Transverse colon (tissue), 4 donors: Measurements from ENCODE around the gene SUSD4.

Source experiments
- CTCF ChIP-seq, 5 experiments: fragments of 200-600 bp in 3 of 5; fragments of 450-650 bp in 2 of 5; sonication (generic) in 3 of 5; IDR thresholded peaks; 1 replicate in 2 of 5; 2 replicates in 3 of 5; pipeline ENCODE4 v1.5.1; 2016 to 2017; ENCODE audit warnings: antibody characterized with exemption in 5 of 5, inconsistent platforms in 3 of 5, mild to moderate bottlenecking in 2 of 5, moderate library complexity in 1 of 5
- POLR2AphosphoS5 ChIP-seq, 3 donors: sonication (generic); formaldehyde crosslinking; IDR thresholded peaks; one replicate each; pipeline ENCODE4 v1.6.1; 2016; ENCODE audit warnings: antibody characterized with exemption in 3 of 3

- TF ChIP-seq CTCF (IDR thresholded peaks at IDR 0.05), result no peak
- TF ChIP-seq POLR2AphosphoS5 (IDR thresholded peaks at IDR 0.05), result no peak
These were observed 44.6 kb downstream of the SUSD4 start for GRCh38 chr1:223319398-223319797.
